OCI-LY3 (cell line): Measurements from ENCODE around the gene PCNX1.

Source experiments
- H2AFZ ChIP-seq: fragments of 200-600, 300-600 bp; shearing (Covaris generic); 2 replicates; pipeline ENCODE4 v1.6.0; 2014; ENCODE audit warnings: antibody characterized with exemption, low read depth, low read length
- H3K27ac ChIP-seq: fragments of 200-600, 300-600 bp; sonication (generic); 2 replicates; pipeline ENCODE4 v1.5.1; 2014; ENCODE audit warnings: mild to moderate bottlenecking, low read length, moderate library complexity, mixed read lengths
- H3K27me3 ChIP-seq: fragments of 200-600, 300-600 bp; sonication (generic); 2 replicates; pipeline ENCODE4 v1.6.1; 2014; ENCODE audit warnings: low read depth, low read length, mixed read lengths
- H3K36me3 ChIP-seq: fragments of 200-600, 300-600 bp; sonication (generic); replicated peaks from 2 replicates; pipeline ENCODE3; 2014; ENCODE audit warnings: low read depth, low read length, mixed read lengths
- H3K4me1 ChIP-seq: fragments of 300-600, 200-600 bp; sonication (generic); 2 replicates; pipeline ENCODE4 v1.6.1; 2014; ENCODE audit warnings: low read length, mixed read lengths
- H3K4me2 ChIP-seq: fragments of 200-600, 300-600 bp; sonication (generic); 2 replicates; pipeline ENCODE4 v1.6.1; 2014; ENCODE audit warnings: low read length, mixed read lengths
- H3K4me3 ChIP-seq: fragments of 300-600, 200-600 bp; sonication (generic); 2 replicates; pipeline ENCODE4 v1.5.1; 2014; ENCODE audit warnings: antibody characterized with exemption, mild to moderate bottlenecking, low read length, moderate library complexity
- H3K79me2 ChIP-seq: fragments of 300-600, 200-600 bp; shearing (Covaris generic); 2 replicates; pipeline ENCODE4 v1.6.1; 2014; ENCODE audit warnings: mild to moderate bottlenecking, low read length, mixed read lengths
- H3K9ac ChIP-seq: fragments of 300-600, 200-600 bp; shearing (Covaris generic); 2 replicates; pipeline ENCODE4 v1.6.0; 2014; ENCODE audit warnings: mild to moderate bottlenecking, low read length, moderate library complexity
- H3K9me3 ChIP-seq: fragments of 200-600, 300-600 bp; shearing (Covaris generic); 2 replicates; pipeline ENCODE4 v1.6.1; 2014; ENCODE audit warnings: low read length, mixed read lengths; ENCODE audit not compliant: insufficient read depth
- H4K20me1 ChIP-seq: fragments of 200-600, 300-600 bp; sonication (generic); 2 replicates; pipeline ENCODE4 v1.6.1; 2016; ENCODE audit warnings: low read length, mixed read lengths; ENCODE audit not compliant: insufficient read depth
- EZH2phosphoT487 ChIP-seq: fragments of 200-600 bp; shearing (Covaris generic); IDR thresholded peaks from 2 replicates; pipeline ENCODE4 v1.6.1; 2018; ENCODE audit warnings: antibody characterized with exemption, mixed run types, low read depth
- TF ChIP-seq, protein P1 (sequence below): fragments of 200-600, 300-600 bp; sonication (generic); IDR thresholded peaks from 2 replicates; pipeline ENCODE4 v1.5.1; 2014; ENCODE audit warnings: antibody characterized with exemption, low read length, low read depth

Gene PCNX1

DNA sequence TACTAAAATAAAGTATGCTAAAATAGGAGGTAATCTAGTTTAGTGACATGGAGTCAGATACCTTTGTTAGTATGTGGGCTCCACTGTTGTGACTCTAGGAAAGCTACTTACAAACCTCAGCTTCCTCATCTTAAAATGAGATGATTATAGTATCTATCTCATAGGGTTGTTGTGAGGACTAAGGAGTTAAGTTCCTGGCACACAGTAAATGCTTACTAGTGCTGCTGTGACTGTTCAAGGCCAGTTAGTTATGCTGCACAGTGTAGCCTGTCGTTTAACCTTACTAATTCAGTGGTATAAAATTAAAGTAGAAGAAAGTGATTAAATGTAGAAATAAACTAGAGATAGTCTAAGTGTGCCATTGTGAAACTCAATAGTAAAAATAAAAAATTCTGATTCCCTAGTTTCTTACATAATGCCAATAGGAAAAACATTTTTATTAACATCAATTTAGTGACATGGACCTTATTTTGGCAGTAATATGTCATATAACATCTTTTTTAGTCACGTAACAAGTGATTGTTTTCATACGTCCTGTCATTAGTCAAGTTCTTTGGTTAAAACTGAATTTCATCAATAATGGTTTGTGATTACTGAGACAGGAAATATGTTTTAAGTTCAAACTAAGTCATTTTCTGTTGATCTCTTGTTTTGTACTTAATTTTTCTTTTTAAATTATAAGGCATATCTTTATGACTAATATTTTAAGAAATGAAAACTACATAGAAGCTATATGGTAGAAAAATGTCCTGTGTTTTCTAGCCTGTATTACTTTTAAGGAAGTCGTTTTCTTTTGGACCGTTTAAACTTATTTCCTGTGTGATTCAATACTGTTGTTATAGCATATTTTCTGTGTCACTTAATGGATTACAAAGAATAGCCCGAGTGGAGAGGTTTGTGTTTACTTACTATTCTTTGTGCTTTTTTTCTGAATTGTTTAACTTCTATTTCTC, 74.0 kb downstream of the PCNX1 start:
- no peaks in the 10 kb centered on the region for H3K27me3 ChIP-seq
- no peak overlapping the region for H3K27ac ChIP-seq
- no peak overlapping the region for H2AFZ ChIP-seq
- H3K36me3 ChIP-seq, result peaks cover 17% of the 10 kb centered on the region
- TF ChIP-seq, protein P1, sequence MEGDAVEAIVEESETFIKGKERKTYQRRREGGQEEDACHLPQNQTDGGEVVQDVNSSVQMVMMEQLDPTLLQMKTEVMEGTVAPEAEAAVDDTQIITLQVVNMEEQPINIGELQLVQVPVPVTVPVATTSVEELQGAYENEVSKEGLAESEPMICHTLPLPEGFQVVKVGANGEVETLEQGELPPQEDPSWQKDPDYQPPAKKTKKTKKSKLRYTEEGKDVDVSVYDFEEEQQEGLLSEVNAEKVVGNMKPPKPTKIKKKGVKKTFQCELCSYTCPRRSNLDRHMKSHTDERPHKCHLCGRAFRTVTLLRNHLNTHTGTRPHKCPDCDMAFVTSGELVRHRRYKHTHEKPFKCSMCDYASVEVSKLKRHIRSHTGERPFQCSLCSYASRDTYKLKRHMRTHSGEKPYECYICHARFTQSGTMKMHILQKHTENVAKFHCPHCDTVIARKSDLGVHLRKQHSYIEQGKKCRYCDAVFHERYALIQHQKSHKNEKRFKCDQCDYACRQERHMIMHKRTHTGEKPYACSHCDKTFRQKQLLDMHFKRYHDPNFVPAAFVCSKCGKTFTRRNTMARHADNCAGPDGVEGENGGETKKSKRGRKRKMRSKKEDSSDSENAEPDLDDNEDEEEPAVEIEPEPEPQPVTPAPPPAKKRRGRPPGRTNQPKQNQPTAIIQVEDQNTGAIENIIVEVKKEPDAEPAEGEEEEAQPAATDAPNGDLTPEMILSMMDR, result no peak
- no peak for TF ChIP-seq EZH2phosphoT487
- H3K9me3 ChIP-seq, result no peaks in the 10 kb centered on the region
- H3K79me2 ChIP-seq, result 0 out of 2 replicates have a peak, but pooled peaks cover 4% of the 10 kb centered on the region
- H3K9ac ChIP-seq, result no peak overlapping the region
- no peaks in the 10 kb centered on the region for H4K20me1 ChIP-seq
- H3K4me1 ChIP-seq, result no peaks in the 10 kb centered on the region
- H3K4me2 ChIP-seq, result no peak overlapping the region
- no peak overlapping the region for H3K4me3 ChIP-seq

DNA sequence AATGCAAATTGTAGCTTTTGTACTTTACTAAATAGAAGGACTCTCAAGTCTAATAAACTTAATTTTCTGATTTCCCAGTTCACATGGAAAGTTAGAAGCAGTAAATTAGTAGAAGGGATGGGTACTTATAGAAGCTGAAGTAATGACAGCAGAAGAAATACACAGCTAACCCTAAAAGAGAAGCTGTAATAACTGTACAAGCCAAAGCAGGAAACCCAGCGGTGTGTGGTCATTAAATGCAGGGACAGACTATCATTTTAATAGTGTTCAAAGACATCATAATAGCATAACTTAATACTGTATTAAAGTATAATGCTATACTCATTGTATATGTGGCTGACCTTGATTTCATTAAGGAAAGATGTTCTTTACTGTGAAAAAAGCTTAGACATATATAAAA, 74.9 kb downstream of the PCNX1 start:
- no peaks in the 10 kb centered on the region for H3K9me3 ChIP-seq
- no peaks in the 10 kb centered on the region for H3K4me1 ChIP-seq
- 0 out of 2 replicates have a peak, but pooled peaks cover 6% of the 10 kb centered on the region for H3K79me2 ChIP-seq
- H3K4me2 ChIP-seq, result no peak overlapping the region
- peaks cover 17% of the 10 kb centered on the region for H3K36me3 ChIP-seq
- H3K9ac ChIP-seq, result no peak overlapping the region
- no peak for TF ChIP-seq EZH2phosphoT487
- TF ChIP-seq, protein P1, result no peak
- H2AFZ ChIP-seq, result no peak overlapping the region
- H3K27ac ChIP-seq, result no peak overlapping the region
- H3K27me3 ChIP-seq, result no peaks in the 10 kb centered on the region
- no peaks in the 10 kb centered on the region for H4K20me1 ChIP-seq
- H3K4me3 ChIP-seq, result no peak overlapping the region

DNA sequence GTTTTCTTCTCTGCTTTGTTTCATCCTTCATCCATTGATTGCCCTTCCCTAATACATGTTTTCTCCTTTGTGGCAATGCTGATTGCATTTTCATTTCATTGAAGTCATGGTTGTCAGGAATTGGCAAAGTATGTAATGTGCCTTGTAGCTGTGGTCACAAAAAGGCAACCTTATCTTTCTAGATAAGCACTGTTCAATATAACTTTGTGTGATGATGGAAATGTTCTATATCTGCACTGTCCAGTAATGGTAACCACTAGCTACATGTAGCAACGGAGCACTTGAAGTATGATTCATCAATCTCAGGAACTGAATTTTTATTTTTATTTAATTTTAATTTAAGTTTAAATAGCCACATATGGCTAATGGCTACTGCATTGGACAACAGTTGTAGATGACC, 79.8 kb downstream of the PCNX1 start:
- Histone ChIP-seq H3K4me1 (no peaks in the 10 kb centered on the region), H3K9me3 (no peaks in the 10 kb centered on the region), H3K27me3 (no peaks in the 10 kb centered on the region), H3K4me3 (no peak overlapping the region), H2AFZ (no peak overlapping the region), H3K9ac (no peak overlapping the region), H3K27ac (no peak overlapping the region), H3K36me3 (peaks cover 3% of the 10 kb centered on the region), H4K20me1 (0 out of 2 replicates have a peak, but pooled peaks cover 5% of the 10 kb centered on the region), H3K4me2 (no peak overlapping the region), H3K79me2 (0 out of 2 replicates have a peak, but pooled peaks cover 6% of the 10 kb centered on the region)
- TF ChIP-seq, protein P1, result no peak
- no peak for TF ChIP-seq EZH2phosphoT487

DNA sequence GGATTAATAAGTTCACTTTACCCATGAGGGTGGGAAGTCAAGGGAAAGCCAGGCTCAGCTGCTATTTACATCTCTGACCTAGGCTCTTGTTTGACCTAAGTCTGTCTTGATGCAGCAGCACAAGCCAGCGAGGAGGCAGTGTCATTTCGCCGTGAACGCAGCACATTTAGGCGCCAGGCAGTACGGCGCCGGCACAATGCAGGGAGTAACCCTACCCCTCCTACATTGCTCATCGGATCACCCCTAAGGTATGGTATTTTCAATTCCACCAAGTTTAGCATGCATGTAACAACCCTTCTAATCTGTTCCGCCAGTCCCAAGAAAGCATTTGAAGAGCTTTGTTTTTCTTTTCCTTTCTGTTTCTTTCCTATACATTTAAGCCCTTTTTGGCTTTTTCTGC, 81.2 kb downstream of the PCNX1 start:
- H3K4me2 ChIP-seq, result no peak overlapping the region
- H3K27me3 ChIP-seq, result no peaks in the 10 kb centered on the region
- H3K36me3 ChIP-seq, result peaks cover 3% of the 10 kb centered on the region
- H3K4me1 ChIP-seq, result no peaks in the 10 kb centered on the region
- no peak overlapping the region for H2AFZ ChIP-seq
- H3K4me3 ChIP-seq, result no peak overlapping the region
- H3K79me2 ChIP-seq, result 0 out of 2 replicates have a peak, but pooled peaks cover 2% of the 10 kb centered on the region
- H3K27ac ChIP-seq, result no peak overlapping the region
- no peak overlapping the region for H3K9ac ChIP-seq
- 0 out of 2 replicates have a peak, but pooled peaks cover 5% of the 10 kb centered on the region for H4K20me1 ChIP-seq
- H3K9me3 ChIP-seq, result no peaks in the 10 kb centered on the region
- no peak for TF ChIP-seq EZH2phosphoT487
- TF ChIP-seq, protein P1, result no peak
